HG03139 (cell line): ENCODE measurements around the gene BTBD1.
A peak's percentile ranks its signal among the peaks of the same experiment; 100 is the strongest.

ENCODE experiments used
- ATAC-seq: cut with Tn5 transposase; IDR thresholded peaks from one replicate; pipeline ENCODE4 v1.9.1; 2021; ENCODE audit not compliant: unreplicated experiment

The BTBD1 gene

GRCh38 chr15:83066734-83067637 lies at the start of gene BTBD1:
Gene BTBD1, minus strand, starts transcription at chr15:83067252. Its CDS starts 101 bp downstream, at chr15:83067151.
- ATAC-seq: peak; percentile 84

- peak; percentile 54 for ATAC-seq
These were observed 48.9 kb upstream of the BTBD1 start for GRCh38 chr15:83115831-83116565.

- no peak for ATAC-seq
These were observed 48.4 kb upstream of the BTBD1 start for GRCh38 chr15:83115410-83115809.

- ATAC-seq: no peak
These were observed 47.8 kb upstream of the BTBD1 start for GRCh38 chr15:83114856-83115255.

- ATAC-seq: no peak
These were observed 47.0 kb upstream of the BTBD1 start for GRCh38 chr15:83113881-83114674.

GRCh38 chr15:83112956-83113299 lies 45.9 kb upstream of the BTBD1 start:
- no peak for ATAC-seq

GRCh38 chr15:83112233-83112955 lies 45.3 kb upstream of the BTBD1 start:
- ATAC-seq: no peak

- no peak for ATAC-seq
These were observed 44.1 kb upstream of the BTBD1 start for GRCh38 chr15:83111149-83111548.

GRCh38 chr15:83110381-83110780 lies 43.3 kb upstream of the BTBD1 start:
- no peak for ATAC-seq

GRCh38 chr15:83109532-83109931 lies 42.5 kb upstream of the BTBD1 start:
- no peak for ATAC-seq

- ATAC-seq: peak; percentile 73
These were observed 41.5 kb upstream of the BTBD1 start for GRCh38 chr15:83108266-83109219.

- no peak for ATAC-seq
These were observed 40.8 kb upstream of the BTBD1 start for GRCh38 chr15:83107841-83108181.

GRCh38 chr15:83106994-83107840 lies 40.2 kb upstream of the BTBD1 start, which contains the start of gene TM6SF1:
Gene TM6SF1, plus strand, starts transcription at chr15:83107645. Its CDS starts 36 bp downstream, at chr15:83107681.
- no peak for ATAC-seq

- ATAC-seq: no peak
These were observed 38.4 kb upstream of the BTBD1 start for GRCh38 chr15:83105440-83105839.

GRCh38 chr15:83104141-83104540 lies 37.1 kb upstream of the BTBD1 start:
- ATAC-seq: no peak

- ATAC-seq: no peak
These were observed 35.3 kb upstream of the BTBD1 start for GRCh38 chr15:83102346-83102745.

- ATAC-seq: no peak
These were observed 33.1 kb upstream of the BTBD1 start for GRCh38 chr15:83100097-83100646.

GRCh38 chr15:83099290-83099689 lies 32.2 kb upstream of the BTBD1 start:
- no peak for ATAC-seq
